Femur (tissue), 1 donor: ENCODE data around the gene CBLN3.

Source experiments
- DNase-seq: peaks from one replicate; pipeline ENCODE4 v3.0.0-alpha.2; 2017

CBLN3 gene

GRCh38 chr14:24399999-24400718 lies 29.3 kb downstream of the CBLN3 start:
- DNase-seq, result peak; percentile 20

GRCh38 chr14:24399447-24399822 lies 30.0 kb downstream of the CBLN3 start:
- DNase-seq, result peak; percentile 36

DNA sequence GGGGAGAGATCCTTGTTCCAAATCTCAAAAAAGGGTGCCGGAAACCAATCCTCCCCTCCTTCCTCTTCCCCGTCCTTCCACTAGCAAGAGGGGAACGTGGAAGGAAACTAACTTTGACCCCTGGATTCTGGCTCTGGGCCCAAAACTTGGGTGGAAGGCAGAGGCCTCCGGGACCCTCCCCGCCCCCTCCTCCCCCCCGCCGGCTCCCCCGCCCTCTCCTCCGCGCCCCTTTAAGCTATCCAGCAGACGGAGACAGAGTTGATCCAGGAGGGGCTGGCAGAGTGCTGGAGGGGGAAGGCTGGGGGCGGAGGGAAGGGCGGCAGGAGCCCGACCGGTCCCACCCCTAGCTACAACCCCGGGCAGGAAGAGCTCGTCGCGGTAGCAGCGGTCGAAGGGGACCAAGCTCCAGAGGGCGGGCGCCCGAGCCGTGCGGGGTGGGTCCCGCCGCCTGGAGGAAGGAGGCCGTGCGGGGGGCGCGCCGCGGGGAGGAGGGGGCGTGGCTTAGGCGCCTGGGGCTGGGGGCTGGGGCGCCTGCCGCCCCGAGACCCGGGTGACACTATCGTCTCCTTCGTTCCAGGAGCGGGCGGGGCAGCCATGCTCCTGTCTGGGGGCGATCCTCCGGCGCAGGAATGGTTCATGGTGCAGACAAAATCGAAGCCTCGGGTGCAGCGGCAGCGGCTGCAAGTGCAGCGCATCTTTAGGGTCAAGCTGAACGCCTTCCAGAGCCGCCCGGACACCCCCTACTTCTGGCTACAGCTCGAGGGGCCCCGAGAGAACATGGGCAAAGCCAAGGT lies 30.6 kb downstream of the CBLN3 start, which contains the start of gene NYNRIN:
Gene NYNRIN (plus strand): TSS at position 351 of the 794 bp plus-strand sequence. CDS start 244 bp downstream, at position 595.
- peak; percentile 90 for DNase-seq

GRCh38 chr14:24398293-24398652 lies 31.2 kb downstream of the CBLN3 start:
- peak; percentile 75 for DNase-seq

DNA sequence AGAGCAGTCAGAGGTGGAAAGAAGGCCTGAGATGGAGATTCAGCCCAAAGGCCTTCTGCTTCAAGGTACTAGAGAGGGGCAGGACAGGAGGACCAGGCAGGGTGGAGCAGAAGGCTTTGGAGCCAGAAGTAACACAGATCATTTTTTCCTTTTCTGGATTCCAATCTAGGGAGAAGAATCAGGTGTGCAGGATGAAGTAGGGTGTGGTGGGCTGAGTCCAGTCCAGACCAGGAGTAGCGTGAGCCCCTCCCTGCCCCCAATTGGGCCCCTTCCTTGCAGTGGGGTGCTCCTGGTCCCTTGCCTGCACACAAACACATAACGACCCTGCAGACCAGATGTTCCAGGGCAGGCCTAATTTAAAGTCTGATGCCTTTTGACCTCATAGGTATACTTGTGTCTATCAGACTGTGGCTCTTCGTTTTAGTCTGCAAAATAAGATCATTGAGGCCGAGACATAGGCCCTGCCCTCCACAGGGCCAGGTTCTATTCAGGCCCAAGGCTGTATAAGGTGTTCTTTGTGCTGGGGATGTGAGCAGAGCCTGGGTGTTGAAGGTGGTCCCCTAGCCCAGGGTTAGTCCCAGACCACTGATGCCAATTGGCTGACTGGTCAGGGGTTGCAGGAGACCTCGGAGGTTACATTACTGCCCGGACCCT lies 31.7 kb downstream of the CBLN3 start:
- peak; percentile 24 for DNase-seq

DNA sequence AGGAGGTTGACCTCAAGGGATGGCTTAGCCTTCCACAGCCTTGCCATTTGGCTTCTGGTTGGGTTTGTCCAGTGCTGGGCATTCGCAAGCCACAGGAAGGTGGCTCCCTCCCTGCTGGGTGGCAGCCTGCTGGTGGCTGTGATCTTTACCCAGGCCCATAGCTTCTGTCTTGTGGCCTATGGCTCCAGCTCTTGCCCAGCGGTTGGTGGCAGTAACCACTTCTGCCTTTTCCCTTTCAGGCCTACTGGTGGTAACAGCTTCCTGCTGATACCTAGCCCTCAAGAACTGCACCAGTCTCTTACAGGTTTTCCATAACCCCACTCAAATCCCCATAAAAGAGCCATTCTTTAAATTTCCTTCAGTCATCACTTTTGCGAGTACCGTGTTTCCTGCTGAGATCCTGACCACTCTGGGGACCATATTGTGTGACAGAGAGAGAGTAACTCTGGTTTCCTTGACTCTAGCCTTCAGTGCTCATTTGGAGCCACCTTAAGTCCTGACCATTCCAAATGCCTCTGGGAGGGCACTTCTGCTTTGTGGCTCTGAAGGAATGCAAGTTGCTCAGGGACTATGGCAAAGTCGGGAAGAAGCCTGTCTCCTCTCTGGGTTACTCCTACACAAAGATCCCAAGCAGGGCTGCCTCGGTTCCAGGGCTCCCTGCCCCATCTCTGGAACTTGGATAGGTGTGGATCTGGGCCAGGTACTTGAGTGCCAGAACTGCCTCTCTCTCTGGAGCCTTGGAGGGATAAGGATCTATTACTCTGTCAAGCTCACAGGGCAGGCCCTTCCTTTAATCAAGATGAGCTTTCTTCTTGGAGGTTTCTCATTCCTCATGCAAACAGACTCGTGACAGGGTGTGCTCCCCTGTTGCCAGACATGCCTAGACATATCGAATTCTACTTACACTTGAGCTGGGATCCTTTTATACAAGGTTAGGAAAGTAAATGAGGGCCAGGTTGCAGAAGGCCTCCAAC lies 33.6 kb downstream of the CBLN3 start:
- no peak for DNase-seq

DNA sequence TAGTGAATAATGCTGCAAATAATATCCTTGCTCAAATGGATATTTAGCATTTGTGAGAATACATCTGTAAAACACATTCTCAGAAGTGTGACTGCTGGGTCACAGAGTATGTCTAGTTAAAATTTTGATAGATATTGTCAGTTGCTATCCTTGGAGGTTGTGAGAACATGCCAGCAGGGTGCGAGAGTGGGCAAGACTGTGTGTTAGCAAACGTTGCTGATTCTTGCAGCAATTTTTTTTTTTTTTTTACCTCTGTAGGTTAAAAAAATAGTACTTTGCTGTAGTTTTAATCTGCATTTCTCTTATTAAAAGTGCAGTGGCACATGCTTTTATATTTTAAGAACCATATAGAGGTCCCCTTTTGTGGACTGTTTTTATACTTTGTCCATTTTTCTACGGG lies 35.2 kb downstream of the CBLN3 start:
- DNase-seq, result no peak

- no peak for DNase-seq
Measured at GRCh38 chr14:24392325-24393091, 37.0 kb downstream of the CBLN3 start.

GRCh38 chr14:24390701-24391468 lies 38.6 kb downstream of the CBLN3 start:
- DNase-seq, result no peak

GRCh38 chr14:24389226-24389848 lies 40.1 kb downstream of the CBLN3 start:
- no peak for DNase-seq

- DNase-seq, result no peak
Measured at GRCh38 chr14:24388474-24389179, 40.8 kb downstream of the CBLN3 start.

GRCh38 chr14:24387579-24387978 lies 41.9 kb downstream of the CBLN3 start:
- DNase-seq, result peak; percentile 1

GRCh38 chr14:24387009-24387345 lies 42.5 kb downstream of the CBLN3 start:
- peak; percentile 10 for DNase-seq

GRCh38 chr14:24385524-24385923 lies 43.9 kb downstream of the CBLN3 start:
- no peak for DNase-seq

DNA sequence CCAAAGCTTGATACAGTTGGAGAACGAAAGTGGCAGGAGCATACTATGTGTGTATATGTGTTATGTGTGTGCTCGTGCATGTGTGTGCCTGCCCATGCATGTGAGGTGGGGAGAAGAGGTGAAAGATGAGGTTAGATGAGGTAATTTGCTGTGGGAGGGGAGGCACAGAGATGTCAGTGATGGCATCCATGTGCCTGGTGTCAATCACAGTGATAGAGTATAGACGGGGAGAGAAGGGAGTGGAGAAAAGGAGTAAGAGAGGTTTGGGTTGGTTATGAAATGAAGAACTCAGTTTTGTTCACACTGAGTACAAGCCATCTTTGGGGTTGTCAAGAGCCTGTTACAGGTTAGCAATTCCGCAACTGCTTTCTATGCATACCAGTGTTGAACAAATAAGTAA lies 45.3 kb downstream of the CBLN3 start:
- no peak for DNase-seq

- DNase-seq, result no peak
Measured at GRCh38 chr14:24382064-24382371, 47.5 kb downstream of the CBLN3 start.

- DNase-seq, result no peak
Measured at GRCh38 chr14:24381363-24382063, 48.0 kb downstream of the CBLN3 start.

DNA sequence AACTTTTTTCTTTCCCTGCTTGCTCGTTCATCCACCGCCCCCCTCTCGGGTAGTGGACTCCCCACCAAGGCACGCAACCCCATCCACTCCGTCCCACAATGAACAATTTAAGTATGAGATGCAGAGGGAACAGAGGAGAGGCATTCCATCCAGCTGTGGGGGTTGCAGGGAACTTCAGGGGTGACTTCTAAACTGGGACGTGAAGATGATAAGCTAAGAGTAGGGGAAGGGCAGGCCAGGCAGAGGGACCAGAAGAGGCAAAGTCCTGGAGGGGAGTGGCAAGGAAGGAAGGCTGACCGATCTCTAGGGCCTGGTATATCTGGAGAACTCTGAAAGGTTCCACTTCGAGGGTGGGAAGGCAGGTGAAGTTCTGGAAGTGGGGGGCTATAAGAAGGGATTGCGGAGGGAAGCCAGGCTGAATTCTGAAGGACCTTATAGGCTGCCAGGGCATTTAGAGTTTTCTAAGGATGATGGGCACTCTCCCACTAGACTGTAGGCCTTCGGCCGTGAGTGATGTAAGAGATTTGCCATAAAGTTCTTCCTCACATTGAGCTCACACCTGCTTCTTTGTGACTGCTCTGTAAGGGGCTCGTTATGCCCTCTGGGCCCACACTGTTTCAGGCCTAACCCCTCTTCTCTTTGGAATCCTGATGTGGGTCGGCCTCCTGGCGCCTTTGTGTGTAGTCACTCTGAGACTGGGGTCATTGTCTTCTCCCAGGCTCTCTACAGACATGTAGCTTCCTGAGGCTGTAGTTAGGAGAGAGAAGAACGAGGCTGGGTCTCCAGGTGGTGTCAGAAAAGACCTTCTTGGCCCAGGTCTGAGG lies 49.3 kb downstream of the CBLN3 start:
- DNase-seq, result no peak
